Smooth muscle cell (in vitro differentiated cells): ENCODE data around the gene GRB10. TPM values are rescaled to one million over a fixed set of nuclear protein-coding genes. Genes with fewer than 3 reads are reported as not detected.

Source experiments
- DNase-seq: peaks from one replicate; lab custom pipeline; 2025; ENCODE audit not compliant: unreplicated experiment; lab: John Stamatoyannopoulos, UW
- H2AFZ ChIP-seq: fragments of 200-600 bp; sonication (generic); 2 replicates; pipeline ENCODE4 v1.6.0; 2016; ENCODE audit warnings: antibody characterized with exemption, low read depth, mild to moderate bottlenecking
- H3F3A ChIP-seq: fragments of 200-600 bp; sonication (generic); 2 replicates; pipeline ENCODE4 v1.6.0; 2017; ENCODE audit warnings: antibody characterized with exemption, low read depth
- H3K27ac ChIP-seq: fragments of 200-600 bp; sonication (generic); 2 replicates; pipeline ENCODE4 v1.5.1; 2016; ENCODE audit warnings: low read depth, mild to moderate bottlenecking
- H3K27me3 ChIP-seq: fragments of 200-600 bp; sonication (generic); 2 replicates; pipeline ENCODE4 v1.6.1; 2016; ENCODE audit warnings: low read depth, mild to moderate bottlenecking
- H3K36me3 ChIP-seq: fragments of 200-600 bp; sonication (generic); 2 replicates; pipeline ENCODE4 v1.5.1; 2016; ENCODE audit warnings: low read depth
- H3K4me1 ChIP-seq: fragments of 200-600 bp; sonication (generic); 2 replicates; pipeline ENCODE4 v1.5.1; 2016; ENCODE audit warnings: low read depth
- H3K4me2 ChIP-seq: fragments of 200-600 bp; sonication (generic); 2 replicates; pipeline ENCODE4 v1.6.0; 2016; ENCODE audit warnings: mild to moderate bottlenecking
- H3K4me3 ChIP-seq: fragments of 200-600 bp; sonication (generic); 2 replicates; pipeline ENCODE4 v1.5.1; 2016; ENCODE audit warnings: mild to moderate bottlenecking
- H3K79me2 ChIP-seq: fragments of 200-600 bp; sonication (generic); 2 replicates; pipeline ENCODE4 v1.6.0; 2016; ENCODE audit warnings: low read depth, mild to moderate bottlenecking
- H3K9ac ChIP-seq: fragments of 200-600 bp; sonication (generic); 2 replicates; pipeline ENCODE4 v1.6.0; 2016; ENCODE audit warnings: low read depth
- H3K9me3 ChIP-seq: fragments of 200-600 bp; sonication (generic); replicated peaks from 2 replicates; pipeline ENCODE4 v1.5.1; 2016; ENCODE audit warnings: low read depth
- H4K20me1 ChIP-seq: fragments of 200-600 bp; sonication (generic); 2 replicates; pipeline ENCODE4 v1.6.0; 2016; ENCODE audit warnings: low read depth
- CTCF ChIP-seq: fragments of 200-600 bp; sonication (generic); IDR thresholded peaks from 2 replicates; pipeline ENCODE4 v1.5.1; 2017; ENCODE audit warnings: borderline replicate concordance, mild to moderate bottlenecking, antibody characterized with exemption; ENCODE audit not compliant: insufficient read depth, poor library complexity, severe bottlenecking
- WGBS: methylation state at CpG from one replicate; pipeline ENCODE4 v1.1.7; 2016; ENCODE audit warnings: low lambda C conversion rate; 5-methylcytosine and 5-hydroxymethylcytosine counted together
- polyA plus RNA-seq: library from polyadenylated mRNA; unstranded; fragments of >200 nt; fragmentation: Nextera tagmentation; extraction: Ambion mirVana; gene quantifications from 2 replicates; pipeline ENCODE4 v1.2.1, GENCODE V29; 2016
- total RNA-seq: library from RNA; depleted of rRNA; stranded (reverse); fragments of >200 nt; gene quantifications from 2 replicates; pipeline ENCODE4 v1.2.3, GENCODE V29; 2014

The GRB10 gene
- total and polyA plus RNA-seq, 2 experiments from 2014 or later = 18.0 to 20.1 TPM

GRCh38 chr7:50754684-50755083, 28.0 kb downstream of the GRB10 start:
- no peak for TF ChIP-seq CTCF
- H3K36me3 ChIP-seq = no peaks in the 10 kb centered on the region
- H3K27me3 ChIP-seq = no peaks in the 10 kb centered on the region
- no peak overlapping the region for H3K4me3 ChIP-seq
- no peaks in the 10 kb centered on the region for H3F3A ChIP-seq
- H3K9me3 ChIP-seq = no peaks in the 10 kb centered on the region
- H3K4me2 ChIP-seq = no peak overlapping the region
- peaks cover 98% of the 10 kb centered on the region for H4K20me1 ChIP-seq
- H2AFZ ChIP-seq = no peak overlapping the region
- no peak for DNase-seq
- H3K4me1 ChIP-seq = no peaks in the 10 kb centered on the region
- no peak overlapping the region for H3K27ac ChIP-seq
- peaks cover 85% of the 10 kb centered on the region for H3K79me2 ChIP-seq
- WGBS = 91% methylated on average over 6 of the region's 6 CpGs
- H3K9ac ChIP-seq = no peak overlapping the region

GRCh38 chr7:50754241-50754640, 28.5 kb downstream of the GRB10 start:
- no peak for DNase-seq
- Histone ChIP-seq H3F3A (no peaks in the 10 kb centered on the region), H3K79me2 (peaks cover 84% of the 10 kb centered on the region), H3K4me1 (no peaks in the 10 kb centered on the region), H3K9ac (no peak overlapping the region), H3K9me3 (no peaks in the 10 kb centered on the region), H3K27me3 (no peaks in the 10 kb centered on the region), H3K36me3 (no peaks in the 10 kb centered on the region), H2AFZ (no peak overlapping the region), H3K4me3 (no peak overlapping the region), H4K20me1 (peaks cover 98% of the 10 kb centered on the region), H3K4me2 (no peak overlapping the region), H3K27ac (no peak overlapping the region)
- WGBS = over 99% methylated on average over 6 of the region's 6 CpGs
- TF ChIP-seq CTCF = no peak

GRCh38 chr7:50752422-50752821, 30.3 kb downstream of the GRB10 start:
- H3K4me1 ChIP-seq = no peaks in the 10 kb centered on the region
- no peak overlapping the region for H3K4me3 ChIP-seq
- H3K27ac ChIP-seq = no peak overlapping the region
- 87% methylated on average over 4 of the region's 4 CpGs for WGBS
- H3K9ac ChIP-seq = no peak overlapping the region
- TF ChIP-seq CTCF = no peak
- H3K4me2 ChIP-seq = no peak overlapping the region
- H3K27me3 ChIP-seq = no peaks in the 10 kb centered on the region
- H3K36me3 ChIP-seq = no peaks in the 10 kb centered on the region
- no peaks in the 10 kb centered on the region for H3F3A ChIP-seq
- no peak overlapping the region for H2AFZ ChIP-seq
- H3K79me2 ChIP-seq = peaks cover 68% of the 10 kb centered on the region
- peaks cover 98% of the 10 kb centered on the region for H4K20me1 ChIP-seq
- DNase-seq = no peak
- H3K9me3 ChIP-seq = no peaks in the 10 kb centered on the region

- Histone ChIP-seq H3K79me2 (peaks cover 64% of the 10 kb centered on the region), H4K20me1 (peaks cover 98% of the 10 kb centered on the region), H3K9ac (no peak overlapping the region), H3K4me2 (no peak overlapping the region), H3K4me3 (no peak overlapping the region), H2AFZ (no peak overlapping the region), H3K36me3 (no peaks in the 10 kb centered on the region), H3K27ac (no peak overlapping the region), H3K9me3 (no peaks in the 10 kb centered on the region), H3K4me1 (no peaks in the 10 kb centered on the region), H3F3A (no peaks in the 10 kb centered on the region), H3K27me3 (no peaks in the 10 kb centered on the region)
- 87% methylated on average over 1 of the region's 1 CpG for WGBS
- DNase-seq = no peak
- TF ChIP-seq CTCF = no peak
Observed at GRCh38 chr7:50751146-50751545, 31.6 kb downstream of the GRB10 start.
